ENCODE results near the gene ARHGAP24.

- TF ChIP-seq CTCF (IDR thresholded peaks at IDR 0.05) (no peak), HDAC2 (IDR thresholded peaks at IDR 0.05) (no peak), CHD4 (IDR thresholded peaks at IDR 0.05; ENCODE audit: borderline replicate concordance) (no peak), REST (IDR thresholded peaks at IDR 0.05) (no peak), CEBPB (IDR thresholded peaks at IDR 0.05) (no peak), USF2 (IDR thresholded peaks at IDR 0.05) (no peak), NFE2L2 (conservative IDR thresholded peaks at IDR 0.05; ENCODE audit: low read length) (no peak), CBX8 (IDR thresholded peaks at IDR 0.05) (no peak), CBX2 (IDR thresholded peaks at IDR 0.05; ENCODE audit: borderline replicate concordance, low read depth) (no peak), E2F6 (IDR thresholded peaks at IDR 0.05; ENCODE audit: borderline replicate concordance, low read depth) (no peak), NPAS2 (CRISPR knock-in tag; IDR thresholded peaks at IDR 0.05; ENCODE audit: borderline replicate concordance) (no peak), POLR2A (IDR thresholded peaks at IDR 0.05; ENCODE audit: low read length) (no peak)
These were observed 162.8 kb downstream of the ARHGAP24 start for GRCh38 chr4:85637778-85638177.

Measured in A549 (cell line).